ENCODE data around the gene HOXB9. TPM values are rescaled to one million over a fixed set of nuclear protein-coding genes. Genes with fewer than 3 reads are reported as not detected.
A peak's percentile ranks its signal among the peaks of the same experiment; 100 is the strongest.

HOXB9 gene
- total and polyA plus RNA-seq, 9 of the 15 experiments (the other 6 are each of a cell fraction or from before 2014, with no cell fraction given): 3.1 to 196 (median 77.6) TPM

- TF ChIP-seq CEBPG (CRISPR knock-in tag; IDR thresholded peaks at IDR 0.05) (no peak), CEBPG (tag; conservative IDR thresholded peaks at IDR 0.05 in 1 of 2, IDR thresholded peaks at IDR 0.05 in 1 of 2) (no peak), MBD1 (CRISPR knock-in tag; IDR thresholded peaks at IDR 0.05) (no peak), HCFC1 (IDR thresholded peaks at IDR 0.05; ENCODE audit: low read depth, low read length) (0 out of 2 replicates have a peak, but pooled peaks have one; percentile 4), ZNF785 (CRISPR knock-in tag; IDR thresholded peaks at IDR 0.05) (no peak), RAD21 (CRISPR knock-in tag; conservative IDR thresholded peaks at IDR 0.05 in 1 of 2, IDR thresholded peaks at IDR 0.05 in 1 of 2) (peak; percentile 92 to 95), CHD1 (IDR thresholded peaks at IDR 0.05; ENCODE audit: low read length) (no peak), WHSC1 (IDR thresholded peaks at IDR 0.05; ENCODE audit: low read length) (no peak), SNIP1 (IDR thresholded peaks at IDR 0.05; ENCODE audit: low read depth) (no peak), EP400 (IDR thresholded peaks at IDR 0.05) (peak; percentile 7; the same call in 1 of the 2 replicates), SP1 (CRISPR knock-in tag; IDR thresholded peaks at IDR 0.05) (0 out of 2 replicates have a peak, but pooled peaks have one; percentile 5), ETV1 (tag; conservative IDR thresholded peaks at IDR 0.05; ENCODE audit: low read depth) (0 out of 2 replicates have a peak, but pooled peaks have one; percentile 22), ZNF263 (CRISPR knock-in tag; IDR thresholded peaks at IDR 0.05; ENCODE audit: borderline replicate concordance) (0 out of 2 replicates have a peak, but pooled peaks have one; percentile 19), ZNF77 (CRISPR knock-in tag; IDR thresholded peaks at IDR 0.05) (no peak), ZFP36 (IDR thresholded peaks at IDR 0.05; ENCODE audit: low read depth, low read length, partially characterized antibody) (peak; percentile 17), ZNF780A (CRISPR knock-in tag; IDR thresholded peaks at IDR 0.05) (no peak), TFAP4 (CRISPR knock-in tag; IDR thresholded peaks at IDR 0.05; ENCODE audit: borderline replicate concordance) (peak; percentile 79), TBP (optimal IDR thresholded peaks at IDR 0.05; ENCODE audit: low read depth, low read length) (peak; percentile 32), RB1 (IDR thresholded peaks at IDR 0.05; ENCODE audit: low read depth) (peak; percentile 94)
- TF ChIP-seq, protein P1, sequence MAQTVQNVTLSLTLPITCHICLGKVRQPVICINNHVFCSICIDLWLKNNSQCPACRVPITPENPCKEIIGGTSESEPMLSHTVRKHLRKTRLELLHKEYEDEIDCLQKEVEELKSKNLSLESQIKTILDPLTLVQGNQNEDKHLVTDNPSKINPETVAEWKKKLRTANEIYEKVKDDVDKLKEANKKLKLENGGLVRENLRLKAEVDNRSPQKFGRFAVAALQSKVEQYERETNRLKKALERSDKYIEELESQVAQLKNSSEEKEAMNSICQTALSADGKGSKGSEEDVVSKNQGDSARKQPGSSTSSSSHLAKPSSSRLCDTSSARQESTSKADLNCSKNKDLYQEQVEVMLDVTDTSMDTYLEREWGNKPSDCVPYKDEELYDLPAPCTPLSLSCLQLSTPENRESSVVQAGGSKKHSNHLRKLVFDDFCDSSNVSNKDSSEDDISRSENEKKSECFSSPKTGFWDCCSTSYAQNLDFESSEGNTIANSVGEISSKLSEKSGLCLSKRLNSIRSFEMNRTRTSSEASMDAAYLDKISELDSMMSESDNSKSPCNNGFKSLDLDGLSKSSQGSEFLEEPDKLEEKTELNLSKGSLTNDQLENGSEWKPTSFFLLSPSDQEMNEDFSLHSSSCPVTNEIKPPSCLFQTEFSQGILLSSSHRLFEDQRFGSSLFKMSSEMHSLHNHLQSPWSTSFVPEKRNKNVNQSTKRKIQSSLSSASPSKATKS (CRISPR knock-in tag; IDR thresholded peaks at IDR 0.05): no peak
- TF ChIP-seq, protein P2, sequence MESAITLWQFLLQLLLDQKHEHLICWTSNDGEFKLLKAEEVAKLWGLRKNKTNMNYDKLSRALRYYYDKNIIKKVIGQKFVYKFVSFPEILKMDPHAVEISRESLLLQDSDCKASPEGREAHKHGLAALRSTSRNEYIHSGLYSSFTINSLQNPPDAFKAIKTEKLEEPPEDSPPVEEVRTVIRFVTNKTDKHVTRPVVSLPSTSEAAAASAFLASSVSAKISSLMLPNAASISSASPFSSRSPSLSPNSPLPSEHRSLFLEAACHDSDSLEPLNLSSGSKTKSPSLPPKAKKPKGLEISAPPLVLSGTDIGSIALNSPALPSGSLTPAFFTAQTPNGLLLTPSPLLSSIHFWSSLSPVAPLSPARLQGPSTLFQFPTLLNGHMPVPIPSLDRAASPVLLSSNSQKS (CRISPR knock-in tag; IDR thresholded peaks at IDR 0.05): no peak
- TF ChIP-seq, protein P3, sequence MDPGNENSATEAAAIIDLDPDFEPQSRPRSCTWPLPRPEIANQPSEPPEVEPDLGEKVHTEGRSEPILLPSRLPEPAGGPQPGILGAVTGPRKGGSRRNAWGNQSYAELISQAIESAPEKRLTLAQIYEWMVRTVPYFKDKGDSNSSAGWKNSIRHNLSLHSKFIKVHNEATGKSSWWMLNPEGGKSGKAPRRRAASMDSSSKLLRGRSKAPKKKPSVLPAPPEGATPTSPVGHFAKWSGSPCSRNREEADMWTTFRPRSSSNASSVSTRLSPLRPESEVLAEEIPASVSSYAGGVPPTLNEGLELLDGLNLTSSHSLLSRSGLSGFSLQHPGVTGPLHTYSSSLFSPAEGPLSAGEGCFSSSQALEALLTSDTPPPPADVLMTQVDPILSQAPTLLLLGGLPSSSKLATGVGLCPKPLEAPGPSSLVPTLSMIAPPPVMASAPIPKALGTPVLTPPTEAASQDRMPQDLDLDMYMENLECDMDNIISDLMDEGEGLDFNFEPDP (CRISPR knock-in tag; IDR thresholded peaks at IDR 0.05): no peak
These were observed 7.8 kb downstream of the HOXB9 start (continued) for GRCh38 chr17:48618256-48618896.

Measured in K562 (cell line).